ENCODE results near the gene ACCSL. TPM values are rescaled to one million over a fixed set of nuclear protein-coding genes. Genes with fewer than 3 reads are reported as not detected.

The ACCSL gene
- total and polyA plus RNA-seq, 9 donors = 0.05 to 0.67 TPM; not detected in 7

DNA sequence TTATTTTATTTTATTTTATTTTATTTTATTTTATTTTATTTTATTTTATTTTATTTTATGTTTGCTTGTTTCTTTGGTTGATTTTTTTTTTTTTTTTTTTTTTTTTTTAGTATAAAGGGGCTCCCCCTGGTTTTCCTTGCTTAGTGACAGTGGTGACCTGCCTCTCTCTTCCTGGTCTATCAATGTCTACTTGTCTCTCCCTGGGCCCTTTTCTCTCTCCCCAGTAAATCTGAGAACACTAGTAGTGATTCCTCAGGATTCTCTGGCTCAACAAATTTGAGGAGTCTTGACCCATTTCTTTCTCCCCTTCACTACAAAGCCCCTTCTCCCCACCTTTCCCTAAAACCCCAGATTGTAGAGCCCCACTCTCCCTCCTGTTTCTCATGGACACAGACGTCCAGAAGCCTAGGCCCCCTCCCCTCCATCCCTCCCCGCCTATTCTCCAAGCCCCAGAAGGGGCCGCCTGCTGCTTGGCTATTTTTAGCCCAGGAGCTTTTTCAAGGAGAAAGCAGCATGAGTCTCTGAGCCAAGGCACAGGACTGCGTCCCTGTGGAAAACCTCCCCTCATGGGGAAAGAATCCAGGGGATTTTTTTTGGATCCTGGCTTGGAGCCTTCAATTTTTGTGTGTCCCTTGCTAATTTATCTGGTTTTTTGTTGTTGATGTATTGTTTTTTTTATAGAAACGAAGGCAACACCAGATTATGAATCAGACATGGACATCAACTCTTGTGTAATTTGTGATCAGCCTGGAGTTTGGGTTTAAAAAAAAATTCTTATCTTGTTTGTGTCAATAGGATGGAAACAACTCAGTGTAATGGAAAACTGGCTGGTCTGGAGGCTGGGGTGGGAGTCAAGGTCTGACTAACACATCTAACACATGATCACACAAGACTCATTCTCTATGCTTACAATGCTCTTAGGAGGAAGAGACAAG is 17.5 kb upstream of the ACCSL start:
- Histone ChIP-seq H3K4me3 (no peak overlapping the region), H3K4me1 (ENCODE audit: insufficient read depth) (peaks cover 19% of the 10 kb centered on the region), H3K27ac (peak overlapping the region; percentile 70 to 97), H3K9me3 (no peaks in the 10 kb centered on the region), H3K27me3 (no peaks in the 10 kb centered on the region), H3K36me3 (no peaks in the 10 kb centered on the region)
- peak; percentile 76 to 89 (median 79) for DNase-seq
- TF ChIP-seq POLR2A (IDR thresholded peaks at IDR 0.05) (no peak), EP300 (IDR thresholded peaks at IDR 0.05) (peak; percentile 80)
- 1 to 3% (median 2%) methylated on average over 5 of the region's 5 CpGs for WGBS, 3 donors
- intact Hi-C loops (cut with DNase I) = loop anchor here (5.0 to 10.0 kb wide), 5 partner anchors 38 to 485 kb away; partner anchors contain the start of gene C11orf96 (in 1 of the 4)

DNA sequence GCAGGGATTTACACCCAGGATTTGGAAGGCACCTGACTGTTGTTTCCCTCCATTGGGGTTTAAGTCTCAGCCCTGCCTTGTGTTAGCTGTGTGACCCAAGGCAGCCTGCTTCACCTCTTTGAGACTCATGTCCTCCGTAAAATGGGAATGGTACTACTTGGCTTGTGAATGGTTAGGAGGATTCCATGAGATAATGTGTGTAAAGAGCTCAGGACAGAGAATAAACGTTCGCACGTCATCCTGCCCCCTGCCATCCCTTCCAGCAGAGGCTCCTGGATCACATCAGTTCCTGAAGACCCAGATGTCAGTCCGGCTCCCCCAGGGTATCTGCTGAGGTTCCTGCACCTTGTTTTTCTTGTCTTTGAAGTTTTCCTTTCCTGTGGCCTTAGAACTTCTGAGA is 16.8 kb upstream of the ACCSL start:
- intact Hi-C loops (cut with DNase I) = loop anchor here (5.0 to 10.0 kb wide), 4 partner anchors 44 to 486 kb away; partner anchors contain the start of gene C11orf96 (in 1 of the 4)
- TF ChIP-seq CTCF (IDR thresholded peaks at IDR 0.05) = peak in 1 of 3 donors; percentile 7
- no peak for TF ChIP-seq EP300 (IDR thresholded peaks at IDR 0.05)
- WGBS, 3 donors = 40 to 51% (median 46%) methylated on average over 5 of the region's 5 CpGs
- Histone ChIP-seq H3K9me3 (no peaks in the 10 kb centered on the region), H3K27me3 (no peaks in the 10 kb centered on the region), H3K4me1 (ENCODE audit: insufficient read depth) (peaks cover 19% of the 10 kb centered on the region), H3K27ac (peak overlapping the region; percentile 70 to 97), H3K4me3 (no peak overlapping the region), H3K36me3 (no peaks in the 10 kb centered on the region)
- no peak for DNase-seq

- WGBS, 3 donors = 90 to 93% (median 92%) methylated on average over 5 of the region's 5 CpGs
These were observed 16.2 kb upstream of the ACCSL start for GRCh38 chr11:44031549-44031948.

GRCh38 chr11:44032299-44033085 is 15.3 kb upstream of the ACCSL start:
- Histone ChIP-seq H3K36me3 (no peaks in the 10 kb centered on the region), H3K4me3 (no peak overlapping the region), H3K27ac (peak overlapping the region; percentile 70 to 97), H3K27me3 (no peaks in the 10 kb centered on the region), H3K9me3 (no peaks in the 10 kb centered on the region), H3K4me1 (ENCODE audit: insufficient read depth) (peaks cover 22% of the 10 kb centered on the region)
- no peak for TF ChIP-seq EP300 (IDR thresholded peaks at IDR 0.05)
- no peak for TF ChIP-seq POLR2A (IDR thresholded peaks at IDR 0.05)
- no peak for TF ChIP-seq CTCF (IDR thresholded peaks at IDR 0.05)
- DNase-seq = peak in 3 of 5 donors; percentile 44 to 70 (median 47)
- WGBS, 3 donors = 56 to 72% (median 63%) methylated on average over 15 of the region's 15 CpGs
- intact Hi-C loops (cut with DNase I) = loop anchor here (5.0 to 10.0 kb wide), 4 partner anchors 45 to 488 kb away; partner anchors contain the start of gene C11orf96 (in 1 of the 4)

More at GRCh38 chr11:44031549-44031948, 16.2 kb upstream of the ACCSL start:
- peaks cover 19% of the 10 kb centered on the region for H3K4me1 ChIP-seq (ENCODE audit: insufficient read depth)
- H3K27me3 ChIP-seq = no peaks in the 10 kb centered on the region
- intact Hi-C loops (cut with DNase I) = loop anchor here (5.0 to 10.0 kb wide), 4 partner anchors 44 to 487 kb away; partner anchors contain the start of gene C11orf96 (in 1 of the 4)
- H3K4me3 ChIP-seq = no peak overlapping the region
- no peak for DNase-seq
- no peaks in the 10 kb centered on the region for H3K9me3 ChIP-seq
- peak overlapping the region; percentile 70 to 97 for H3K27ac ChIP-seq
- TF ChIP-seq POLR2A (IDR thresholded peaks at IDR 0.05) = no peak
- no peak for TF ChIP-seq CTCF (IDR thresholded peaks at IDR 0.05)
- TF ChIP-seq EP300 (IDR thresholded peaks at IDR 0.05) = no peak
- H3K36me3 ChIP-seq = no peaks in the 10 kb centered on the region
